Choroid plexus epithelial cell (primary cell): ENCODE data around the gene EPHB2.

ENCODE experiments used
- DNase-seq: peaks from one replicate; pipeline ENCODE4 v3.0.0-alpha.2; 2010; ENCODE audit warnings: low read depth
- H3K4me3 ChIP-seq: 2 replicates; pipeline ENCODE4 v1.5.1; 2011; ENCODE audit warnings: low read depth, mild to moderate bottlenecking, control low read depth, low read length, moderate library complexity
- CTCF ChIP-seq: conservative IDR thresholded peaks from 2 replicates; pipeline ENCODE4 v1.5.1; 2011; ENCODE audit warnings: low read depth, mild to moderate bottlenecking, control low read depth, inconsistent platforms, low read length, moderate library complexity

EPHB2 gene

GRCh38 chr1:22796642-22797041 is 86.0 kb downstream of the EPHB2 start:
- DNase-seq = no peak
- H3K4me3 ChIP-seq = no peak overlapping the region
- TF ChIP-seq CTCF = no peak

GRCh38 chr1:22798083-22798482 is 87.4 kb downstream of the EPHB2 start:
- no peak overlapping the region for H3K4me3 ChIP-seq
- TF ChIP-seq CTCF = no peak
- no peak for DNase-seq

- DNase-seq = no peak
- TF ChIP-seq CTCF = no peak
- no peak overlapping the region for H3K4me3 ChIP-seq
Observed at GRCh38 chr1:22799971-22800370, 89.3 kb downstream of the EPHB2 start.

GRCh38 chr1:22800629-22801028 is 90.0 kb downstream of the EPHB2 start:
- no peak for DNase-seq
- no peak overlapping the region for H3K4me3 ChIP-seq
- no peak for TF ChIP-seq CTCF

- DNase-seq = no peak
- TF ChIP-seq CTCF = no peak
- H3K4me3 ChIP-seq = no peak overlapping the region
Observed at GRCh38 chr1:22801347-22801746, 90.7 kb downstream of the EPHB2 start.

- no peak for DNase-seq
- no peak for TF ChIP-seq CTCF
- no peak overlapping the region for H3K4me3 ChIP-seq
Observed at GRCh38 chr1:22801761-22802160, 91.1 kb downstream of the EPHB2 start.

- no peak for TF ChIP-seq CTCF
Observed at GRCh38 chr1:22803833-22804232, 93.2 kb downstream of the EPHB2 start.

More at GRCh38 chr1:22803833-22804232, 93.2 kb downstream of the EPHB2 start:
- no peak overlapping the region for H3K4me3 ChIP-seq
- no peak for DNase-seq
